Hepatocyte (in vitro differentiated cells): ENCODE measurements around the gene HMGB4. TPM values are rescaled to one million over a fixed set of nuclear protein-coding genes. Genes with fewer than 3 reads are reported as not detected.

Experiments
- DNase-seq: peaks from one replicate; pipeline ENCODE4 v3.0.0-alpha.2; 2016; ENCODE audit warnings: low spot score
- H2AFZ ChIP-seq: fragments of 200-600 bp; sonication (generic); 2 replicates; pipeline ENCODE4 v1.6.0; 2016; ENCODE audit warnings: antibody characterized with exemption, mild to moderate bottlenecking
- H3K27ac ChIP-seq: fragments of 200-600 bp; sonication (generic); 2 replicates; pipeline ENCODE4 v1.5.1; 2016; ENCODE audit warnings: mild to moderate bottlenecking
- H3K27me3 ChIP-seq: fragments of 200-600 bp; sonication (generic); 2 replicates; pipeline ENCODE4 v1.6.1; 2016
- H3K36me3 ChIP-seq: fragments of 200-600 bp; sonication (generic); replicated peaks from 2 replicates; pipeline ENCODE4 v1.5.1; 2016; ENCODE audit warnings: low read depth; ENCODE audit not compliant: insufficient read depth
- H3K4me1 ChIP-seq: fragments of 200-600 bp; sonication (generic); 2 replicates; pipeline ENCODE4 v1.5.1; 2016; ENCODE audit warnings: mild to moderate bottlenecking, moderate library complexity; ENCODE audit not compliant: insufficient read depth
- H3K4me2 ChIP-seq: fragments of 200-600 bp; sonication (generic); 2 replicates; pipeline ENCODE4 v1.6.0; 2016
- H3K4me3 ChIP-seq: fragments of 200-600 bp; sonication (generic); 2 replicates; pipeline ENCODE4 v1.5.1; 2016; ENCODE audit warnings: mild to moderate bottlenecking
- H3K79me2 ChIP-seq: fragments of 200-600 bp; sonication (generic); 2 replicates; pipeline ENCODE4 v1.6.0; 2017; ENCODE audit warnings: mild to moderate bottlenecking
- H3K9me2 ChIP-seq: fragments of 200-600 bp; sonication (generic); replicated peaks from 2 replicates; pipeline ENCODE4 v1.6.0; 2017; ENCODE audit warnings: mild to moderate bottlenecking; ENCODE audit not compliant: insufficient read depth
- H3K9me3 ChIP-seq: fragments of 200-600 bp; sonication (generic); 2 replicates; pipeline ENCODE4 v1.5.1; 2016; ENCODE audit warnings: low read depth, mild to moderate bottlenecking
- H4K20me1 ChIP-seq: fragments of 200-600 bp; sonication (generic); 2 replicates; pipeline ENCODE4 v1.6.0; 2016; ENCODE audit warnings: mild to moderate bottlenecking; ENCODE audit not compliant: insufficient read depth, poor library complexity, severe bottlenecking
- EZH2 ChIP-seq: fragments of 200-600 bp; sonication (generic); IDR thresholded peaks from 2 replicates; pipeline ENCODE4 v1.6.1; 2016; ENCODE audit warnings: antibody characterized with exemption, mild to moderate bottlenecking, borderline replicate concordance
- EZH2phosphoT487 ChIP-seq: fragments of 200-600 bp; sonication (generic); IDR thresholded peaks from one replicate; pipeline ENCODE4 v1.6.1; 2018; ENCODE audit warnings: antibody characterized with exemption, mild to moderate bottlenecking, low read depth, moderate library complexity; ENCODE audit not compliant: unreplicated experiment, severe bottlenecking
- WGBS: methylation state at CpG from one replicate; pipeline ENCODE4 v1.1.6; 2016; ENCODE audit warnings: low lambda C conversion rate; ENCODE audit errors: missing lambda C conversion rate; 5-methylcytosine and 5-hydroxymethylcytosine counted together
- polyA plus RNA-seq: library from polyadenylated mRNA; unstranded; fragments of >200 nt; fragmentation: Nextera tagmentation; extraction: Ambion mirVana; gene quantifications from 2 replicates; pipeline ENCODE4 v1.2.1, GENCODE V29; 2016
- total RNA-seq: library from RNA; depleted of rRNA; stranded (reverse); fragments of >200 nt; gene quantifications from 2 replicates; pipeline ENCODE4 v1.2.3, GENCODE V29; 2014
- TF ChIP-seq, protein P1 (sequence below): fragments of 200-600 bp; sonication (generic); IDR thresholded peaks from 2 replicates; pipeline ENCODE4 v1.5.1; 2016; ENCODE audit warnings: antibody characterized with exemption, mild to moderate bottlenecking; ENCODE audit not compliant: poor library complexity

HMGB4 gene
- total and polyA plus RNA-seq, 2 experiments from 2014 or later: not detected

DNA sequence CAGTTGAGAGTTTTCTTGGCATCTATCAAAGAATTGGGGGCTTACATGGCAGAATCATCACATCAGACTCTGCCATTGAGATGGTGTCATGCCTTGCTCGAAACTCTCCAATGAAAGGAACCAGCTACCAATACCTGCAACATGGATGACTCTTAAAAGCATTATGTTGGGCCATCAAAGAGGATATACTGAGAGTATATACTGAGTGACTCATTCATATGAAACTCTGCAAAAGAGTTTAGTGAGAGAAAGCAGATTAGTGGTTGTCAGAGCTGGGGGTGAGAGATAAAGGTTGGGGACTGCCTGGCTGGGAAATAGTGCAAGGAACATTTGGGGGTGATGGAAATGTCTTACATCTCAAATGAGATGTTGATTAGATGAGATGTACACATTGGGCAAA, 14.7 kb upstream of the HMGB4 start:
- no peaks in the 10 kb centered on the region for H3K4me1 ChIP-seq
- no peak overlapping the region for H3K4me3 ChIP-seq
- no peaks in the 10 kb centered on the region for H3K9me2 ChIP-seq
- TF ChIP-seq EZH2phosphoT487: no peak
- TF ChIP-seq, protein P1, sequence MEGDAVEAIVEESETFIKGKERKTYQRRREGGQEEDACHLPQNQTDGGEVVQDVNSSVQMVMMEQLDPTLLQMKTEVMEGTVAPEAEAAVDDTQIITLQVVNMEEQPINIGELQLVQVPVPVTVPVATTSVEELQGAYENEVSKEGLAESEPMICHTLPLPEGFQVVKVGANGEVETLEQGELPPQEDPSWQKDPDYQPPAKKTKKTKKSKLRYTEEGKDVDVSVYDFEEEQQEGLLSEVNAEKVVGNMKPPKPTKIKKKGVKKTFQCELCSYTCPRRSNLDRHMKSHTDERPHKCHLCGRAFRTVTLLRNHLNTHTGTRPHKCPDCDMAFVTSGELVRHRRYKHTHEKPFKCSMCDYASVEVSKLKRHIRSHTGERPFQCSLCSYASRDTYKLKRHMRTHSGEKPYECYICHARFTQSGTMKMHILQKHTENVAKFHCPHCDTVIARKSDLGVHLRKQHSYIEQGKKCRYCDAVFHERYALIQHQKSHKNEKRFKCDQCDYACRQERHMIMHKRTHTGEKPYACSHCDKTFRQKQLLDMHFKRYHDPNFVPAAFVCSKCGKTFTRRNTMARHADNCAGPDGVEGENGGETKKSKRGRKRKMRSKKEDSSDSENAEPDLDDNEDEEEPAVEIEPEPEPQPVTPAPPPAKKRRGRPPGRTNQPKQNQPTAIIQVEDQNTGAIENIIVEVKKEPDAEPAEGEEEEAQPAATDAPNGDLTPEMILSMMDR: no peak
- no peak for TF ChIP-seq EZH2
- no peaks in the 10 kb centered on the region for H3K9me3 ChIP-seq
- no peak for DNase-seq
- 88% methylated on average over 1 of the region's 1 CpG for WGBS
- H3K79me2 ChIP-seq: no peaks in the 10 kb centered on the region
- no peak overlapping the region for H3K4me2 ChIP-seq
- H2AFZ ChIP-seq: no peak overlapping the region
- H4K20me1 ChIP-seq: no peaks in the 10 kb centered on the region
- no peak overlapping the region for H3K27ac ChIP-seq
- no peaks in the 10 kb centered on the region for H3K36me3 ChIP-seq
- no peaks in the 10 kb centered on the region for H3K27me3 ChIP-seq

DNA sequence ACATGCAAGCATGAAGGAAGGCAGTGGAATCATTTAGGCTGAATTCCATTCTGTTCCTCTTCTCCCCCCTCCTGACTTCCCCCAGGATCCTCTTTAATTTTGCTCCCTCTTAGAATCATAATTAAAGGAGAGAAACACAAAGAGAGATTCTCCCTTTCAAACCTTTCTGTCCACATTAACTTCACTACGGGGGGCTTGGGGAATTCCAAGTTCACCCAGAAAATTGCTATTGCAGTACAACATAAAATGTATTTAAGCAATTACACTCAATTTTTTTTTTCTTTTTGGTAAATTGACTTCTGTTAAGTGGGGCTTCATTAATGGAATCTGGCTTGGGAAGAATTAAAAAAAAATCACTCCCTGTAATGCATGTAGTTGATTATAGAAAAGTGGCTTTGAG, 13.4 kb upstream of the HMGB4 start:
- WGBS: 100% methylated on average over 1 of the region's 1 CpG
- TF ChIP-seq EZH2phosphoT487 (no peak), EZH2 (no peak)
- TF ChIP-seq, protein P1: no peak
- DNase-seq: no peak

DNA sequence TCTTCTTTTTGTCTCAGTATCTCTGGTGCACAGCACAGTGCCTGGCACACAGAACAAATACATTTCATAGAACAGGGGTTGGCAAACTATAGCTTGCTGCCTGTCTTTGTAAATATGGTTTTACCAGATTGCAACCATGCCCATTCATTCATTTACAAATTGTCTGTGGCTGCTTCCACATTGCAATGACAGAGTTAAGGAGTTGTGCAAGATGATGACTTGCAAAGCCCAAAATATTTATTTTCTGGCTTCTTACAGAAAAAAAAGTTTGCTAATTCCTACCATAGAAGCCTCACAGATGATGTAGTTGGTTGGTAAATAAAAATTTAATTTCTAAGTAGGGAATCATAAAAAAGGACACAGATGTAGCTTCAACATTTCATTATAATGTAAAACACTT, 11.2 kb upstream of the HMGB4 start:
- H3K4me3 ChIP-seq: no peak overlapping the region
- no peak overlapping the region for H3K4me2 ChIP-seq
- TF ChIP-seq, protein P1: no peak
- TF ChIP-seq EZH2 (no peak), EZH2phosphoT487 (no peak)
- H3K9me2 ChIP-seq: no peaks in the 10 kb centered on the region
- no peak for DNase-seq
- no peaks in the 10 kb centered on the region for H4K20me1 ChIP-seq
- H2AFZ ChIP-seq: no peak overlapping the region
- H3K27me3 ChIP-seq: no peaks in the 10 kb centered on the region
- no peaks in the 10 kb centered on the region for H3K9me3 ChIP-seq
- H3K36me3 ChIP-seq: no peaks in the 10 kb centered on the region
- H3K27ac ChIP-seq: no peak overlapping the region
- no peaks in the 10 kb centered on the region for H3K79me2 ChIP-seq
- H3K4me1 ChIP-seq: no peaks in the 10 kb centered on the region

More for the DNA sequence above, 13.4 kb upstream of the HMGB4 start:
- Histone ChIP-seq H3K79me2 (no peaks in the 10 kb centered on the region), H2AFZ (no peak overlapping the region), H3K4me3 (no peak overlapping the region), H3K27me3 (no peaks in the 10 kb centered on the region), H3K9me2 (no peaks in the 10 kb centered on the region), H3K36me3 (no peaks in the 10 kb centered on the region), H3K9me3 (no peaks in the 10 kb centered on the region), H4K20me1 (no peaks in the 10 kb centered on the region), H3K4me2 (no peak overlapping the region), H3K4me1 (no peaks in the 10 kb centered on the region), H3K27ac (no peak overlapping the region)

DNA sequence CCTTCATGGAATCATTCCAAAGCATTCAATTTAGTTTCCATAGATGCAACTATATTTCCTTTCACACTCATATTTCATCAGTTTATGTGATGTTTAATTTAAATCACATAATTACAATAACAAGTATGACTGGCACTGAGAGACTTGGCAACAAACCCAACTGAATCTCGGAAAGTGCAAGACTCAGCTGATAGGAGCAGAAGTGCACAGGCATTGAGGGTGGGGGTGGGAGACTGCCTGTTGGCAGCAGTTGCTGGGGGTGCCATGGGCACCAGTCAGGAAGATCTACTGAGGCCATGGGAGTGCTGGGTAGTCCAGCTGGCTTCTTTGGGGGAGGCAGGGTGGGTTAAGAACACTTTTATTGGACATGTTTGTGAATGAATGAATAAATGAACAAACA, 10.4 kb upstream of the HMGB4 start:
- no peaks in the 10 kb centered on the region for H3K36me3 ChIP-seq
- TF ChIP-seq EZH2phosphoT487 (no peak), EZH2 (no peak)
- TF ChIP-seq, protein P1: no peak
- no peak overlapping the region for H3K4me2 ChIP-seq
- H3K27me3 ChIP-seq: no peaks in the 10 kb centered on the region
- no peak for DNase-seq
- H3K9me3 ChIP-seq: no peaks in the 10 kb centered on the region
- no peaks in the 10 kb centered on the region for H4K20me1 ChIP-seq
- no peak overlapping the region for H2AFZ ChIP-seq
- no peak overlapping the region for H3K4me3 ChIP-seq
- no peak overlapping the region for H3K27ac ChIP-seq
- H3K79me2 ChIP-seq: no peaks in the 10 kb centered on the region
- no peaks in the 10 kb centered on the region for H3K4me1 ChIP-seq
- no peaks in the 10 kb centered on the region for H3K9me2 ChIP-seq
- WGBS: 59% methylated on average over 1 of the region's 1 CpG
